CD4-positive, alpha-beta T cell treated with Interleukin-6 for 4 hours (primary cell): ENCODE results near the gene CCDC92B.
"Not testable (repeated sequence)": the region's sequence is repeated elsewhere in the genome, so short reads cannot be mapped to it uniquely, and the experiment has no call there.

Experiments
- DNase-seq: peaks from one replicate; pipeline ENCODE4 v3.0.0-alpha.2; 2020; ENCODE audit warnings: mixed read lengths

The CCDC92B gene

GRCh38 chr17:2701996-2702741, 47.3 kb downstream of the CCDC92B start:
- DNase-seq = no peak

- no peak for DNase-seq
Observed at GRCh38 chr17:2701161-2701995, 48.1 kb downstream of the CCDC92B start.

GRCh38 chr17:2700491-2701141, 48.8 kb downstream of the CCDC92B start:
- no peak for DNase-seq

DNA sequence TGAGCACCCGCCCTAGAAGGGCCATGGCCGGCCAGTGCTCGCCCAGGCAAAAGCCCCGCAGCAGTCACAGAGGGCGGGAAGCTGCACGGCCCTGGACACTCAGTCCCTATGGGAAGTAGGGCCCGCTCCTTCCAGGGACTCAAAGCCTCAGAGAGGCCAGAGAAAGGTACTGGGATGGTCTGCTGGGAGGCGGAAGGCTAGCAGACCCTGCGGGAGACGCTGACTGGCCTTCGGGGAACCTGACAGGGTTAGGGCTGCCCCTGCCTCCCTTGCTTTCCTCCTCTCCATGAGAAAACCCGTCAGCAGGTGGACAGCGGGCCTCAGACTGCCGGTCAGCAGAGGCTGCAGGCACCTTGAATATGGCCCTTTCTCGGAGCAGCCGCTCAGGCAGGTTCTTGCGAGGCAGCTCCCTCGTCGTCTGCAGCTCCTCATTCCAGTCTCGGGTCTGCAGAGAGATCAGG, 49.4 kb downstream of the CCDC92B start:
- DNase-seq = no peak

DNA sequence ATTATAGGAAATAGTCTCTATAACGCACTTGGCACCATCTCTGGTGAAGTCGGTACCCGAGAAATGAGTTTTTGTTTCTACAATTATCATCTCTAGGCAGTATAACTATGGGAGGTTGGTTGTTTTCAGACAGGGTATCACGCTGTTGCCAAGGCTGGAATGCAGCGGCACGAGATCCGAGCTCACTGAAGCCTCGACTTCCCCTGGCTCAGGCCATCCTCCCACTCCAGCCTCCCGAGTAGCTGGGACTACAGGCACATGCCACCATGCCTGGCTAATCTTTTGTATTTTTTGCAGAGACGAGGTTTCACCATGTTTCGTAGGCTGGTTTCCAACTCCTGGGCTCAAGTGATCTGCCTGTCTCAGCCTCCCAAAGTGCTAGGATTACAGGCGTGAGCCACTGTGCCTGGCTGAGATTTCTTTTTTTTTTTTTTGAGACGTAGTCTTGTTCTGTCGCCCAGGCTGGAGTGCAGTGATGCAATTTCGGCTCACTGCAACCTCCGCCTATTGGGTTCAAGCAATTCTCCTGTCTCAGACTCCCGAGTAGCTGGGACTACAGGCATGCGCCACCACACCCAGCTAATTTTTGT, 50.1 kb downstream of the CCDC92B start:
- DNase-seq = not testable (repeated sequence)

GRCh38 chr17:2697611-2698162, 51.8 kb downstream of the CCDC92B start:
- no peak for DNase-seq

- DNase-seq = no peak
Observed at GRCh38 chr17:2695961-2696760, 53.3 kb downstream of the CCDC92B start.

GRCh38 chr17:2695243-2695960, 54.0 kb downstream of the CCDC92B start:
- no peak for DNase-seq

DNA sequence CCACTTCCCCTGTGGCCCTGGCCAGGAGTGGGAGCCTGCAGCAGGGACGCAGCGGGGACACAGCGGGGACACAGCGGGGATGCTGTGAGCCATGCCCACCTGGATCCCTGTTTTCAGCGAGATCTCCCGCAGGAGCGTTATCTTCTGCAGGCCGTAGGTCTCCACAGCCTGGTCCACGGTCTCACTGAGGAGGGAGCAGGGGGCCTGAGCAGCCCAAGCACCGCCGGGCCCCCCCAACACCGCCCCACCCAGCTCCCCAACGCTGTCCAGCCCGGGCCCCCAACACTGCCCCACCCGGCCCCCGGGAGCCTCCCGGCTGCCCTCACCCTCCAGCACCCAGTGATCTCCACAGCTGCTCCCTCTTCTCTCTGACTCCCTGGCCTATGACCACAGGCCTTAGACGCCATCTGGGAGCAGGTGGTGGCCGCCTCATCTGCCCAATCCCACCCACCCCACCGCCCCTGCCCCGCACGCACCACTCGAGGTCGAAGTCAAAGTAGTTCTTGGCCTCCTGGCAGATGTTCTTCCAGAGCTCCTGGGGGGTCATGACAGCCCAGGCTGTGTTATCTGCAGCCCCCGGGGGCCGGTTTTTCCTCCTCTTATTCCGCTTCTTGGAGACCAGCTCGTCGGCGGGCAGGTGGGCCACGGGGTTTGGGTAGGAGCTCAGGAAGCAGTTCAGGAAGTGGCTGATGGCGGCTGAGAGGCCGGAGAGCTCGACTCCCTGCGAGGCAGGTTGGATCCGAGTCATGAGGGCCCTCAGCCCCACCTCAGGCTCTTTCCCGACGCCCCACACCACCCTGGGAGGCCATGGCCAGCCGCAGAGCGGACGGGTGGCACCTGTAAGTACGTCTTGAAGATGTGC, 54.8 kb downstream of the CCDC92B start:
- DNase-seq = no peak

DNA sequence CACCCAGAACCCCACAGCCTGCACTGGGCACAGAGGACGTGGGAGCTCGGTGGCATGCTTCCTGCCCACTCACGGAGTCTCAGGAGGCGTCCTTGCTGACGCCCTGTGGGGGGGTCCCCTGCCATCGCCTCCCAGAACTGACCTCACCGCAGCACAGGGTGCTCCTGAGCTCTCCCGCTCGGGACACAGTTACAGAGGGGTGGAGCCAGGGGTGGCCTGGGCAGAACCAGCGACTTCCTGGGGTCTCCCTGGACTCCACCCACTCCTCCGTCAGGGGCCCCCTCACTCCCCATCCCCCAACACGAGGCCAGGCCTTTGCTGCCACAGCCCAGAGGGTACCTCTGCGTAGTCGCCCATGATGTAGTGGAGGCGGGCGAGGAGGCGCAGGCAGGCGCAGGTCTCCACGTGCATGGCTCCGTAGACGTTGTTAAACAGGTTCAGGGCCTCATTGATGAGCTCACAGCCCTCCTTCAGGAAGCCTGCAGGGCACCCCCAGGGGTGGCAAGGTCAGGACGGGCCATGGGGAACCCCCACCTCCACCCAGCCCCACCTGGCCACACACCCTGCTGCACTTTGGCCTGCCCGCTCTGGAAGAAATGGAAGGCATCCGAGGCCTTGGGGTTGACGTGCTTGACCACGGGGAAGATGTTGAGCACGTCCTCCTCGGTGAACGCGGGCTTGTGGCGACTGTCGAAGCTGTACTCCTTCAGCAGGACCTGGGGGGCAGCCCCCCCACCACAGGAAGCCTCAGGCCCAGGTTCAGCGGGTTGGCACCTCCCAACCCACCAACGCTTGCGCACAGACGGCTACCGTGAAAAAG, 55.7 kb downstream of the CCDC92B start:
- no peak for DNase-seq

DNA sequence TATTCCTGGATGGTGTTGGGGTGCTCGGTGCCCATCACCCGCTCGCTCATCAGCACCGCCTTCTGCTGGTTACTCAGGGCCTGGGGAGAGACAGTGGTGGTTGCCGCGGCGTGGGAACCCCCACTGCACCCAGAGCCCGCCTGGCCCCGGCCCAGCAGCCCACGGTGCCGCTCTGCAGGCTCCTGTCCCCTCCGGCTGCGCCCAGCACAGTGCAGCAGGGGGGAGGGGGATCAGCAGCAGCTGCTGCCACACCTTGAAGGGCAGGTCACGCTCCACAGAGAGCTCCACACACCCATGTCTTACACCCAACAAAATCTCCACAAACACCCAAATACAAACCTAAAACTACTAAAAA, 56.7 kb downstream of the CCDC92B start:
- no peak for DNase-seq

DNA sequence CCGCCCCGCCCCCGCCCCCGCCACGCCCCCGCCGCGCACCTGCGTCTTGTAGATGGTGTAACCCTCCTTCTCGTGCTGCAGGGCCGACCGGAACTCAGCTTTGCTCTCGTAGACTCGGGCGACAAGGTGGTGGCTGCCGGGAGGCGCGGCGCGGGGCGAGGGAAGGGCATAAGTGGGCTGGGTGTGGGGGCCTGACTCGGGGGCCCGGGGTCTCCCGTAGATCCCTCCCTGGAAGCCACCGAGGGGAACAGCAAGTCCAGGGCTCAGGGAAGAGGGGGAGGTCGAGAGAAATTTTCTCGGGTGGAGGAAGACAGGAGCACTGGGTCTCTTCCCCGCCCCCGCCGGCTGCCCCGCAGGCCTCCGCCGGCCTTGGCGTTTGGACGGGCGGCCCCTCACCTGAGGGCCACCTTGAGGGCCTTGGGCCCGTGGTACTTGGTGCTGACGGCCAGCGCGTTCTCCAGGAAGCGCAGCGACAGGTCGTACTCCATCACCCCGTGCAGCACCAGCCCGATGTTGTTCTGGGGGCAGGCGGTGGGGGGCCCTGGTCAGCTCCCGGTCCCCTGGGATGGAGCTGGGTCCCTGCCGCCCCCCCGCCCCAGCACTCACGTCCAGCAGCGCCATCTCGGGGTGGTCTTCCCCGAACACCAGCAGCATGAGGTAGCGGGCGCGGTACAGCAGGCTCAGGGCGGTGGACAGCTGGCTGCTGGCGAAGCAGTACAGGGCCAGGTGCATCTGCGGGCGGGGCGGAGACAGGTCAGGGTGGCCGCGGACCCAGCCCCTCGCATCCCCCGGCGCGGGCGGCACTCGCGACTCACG, 57.3 kb downstream of the CCDC92B start:
- no peak for DNase-seq

DNA sequence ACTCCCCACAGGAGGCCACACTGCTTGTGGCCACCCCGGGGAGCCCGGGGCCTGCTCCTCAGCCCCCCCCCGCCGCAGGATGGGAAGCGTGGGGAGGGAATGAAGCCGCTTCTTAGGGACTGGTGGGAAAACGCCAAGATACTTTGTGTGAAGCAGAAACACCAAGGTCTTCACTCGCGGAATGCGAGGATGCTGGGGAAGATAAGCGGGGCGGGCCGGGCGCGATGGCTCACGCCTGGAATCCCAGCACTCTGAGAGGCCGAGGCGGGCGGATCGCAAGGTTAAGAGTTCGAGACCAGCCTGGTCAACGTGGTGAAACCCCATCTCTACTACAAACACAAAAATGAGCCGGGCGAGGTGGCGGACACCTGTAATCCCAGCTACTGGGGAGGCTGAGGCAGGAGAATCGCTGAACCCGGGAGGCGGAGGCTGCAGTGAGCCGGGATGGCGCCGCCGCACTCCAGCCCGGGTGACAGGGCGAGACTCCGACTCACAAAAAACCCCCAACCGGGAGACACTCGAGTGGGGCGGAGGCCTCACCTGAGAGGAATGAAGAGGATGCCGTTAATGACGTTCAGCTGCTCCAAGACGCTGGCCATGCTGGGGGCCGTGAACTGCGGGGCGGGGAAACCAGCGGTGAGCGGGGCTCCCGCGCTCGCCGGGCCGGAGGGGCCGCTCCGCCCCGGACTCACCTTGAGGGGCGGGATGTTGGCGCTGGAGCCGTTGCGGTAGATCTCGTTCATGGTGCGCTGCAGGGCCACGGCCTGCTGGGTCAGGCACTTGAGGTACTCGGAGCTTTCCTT, 58.2 kb downstream of the CCDC92B start:
- no peak for DNase-seq

DNA sequence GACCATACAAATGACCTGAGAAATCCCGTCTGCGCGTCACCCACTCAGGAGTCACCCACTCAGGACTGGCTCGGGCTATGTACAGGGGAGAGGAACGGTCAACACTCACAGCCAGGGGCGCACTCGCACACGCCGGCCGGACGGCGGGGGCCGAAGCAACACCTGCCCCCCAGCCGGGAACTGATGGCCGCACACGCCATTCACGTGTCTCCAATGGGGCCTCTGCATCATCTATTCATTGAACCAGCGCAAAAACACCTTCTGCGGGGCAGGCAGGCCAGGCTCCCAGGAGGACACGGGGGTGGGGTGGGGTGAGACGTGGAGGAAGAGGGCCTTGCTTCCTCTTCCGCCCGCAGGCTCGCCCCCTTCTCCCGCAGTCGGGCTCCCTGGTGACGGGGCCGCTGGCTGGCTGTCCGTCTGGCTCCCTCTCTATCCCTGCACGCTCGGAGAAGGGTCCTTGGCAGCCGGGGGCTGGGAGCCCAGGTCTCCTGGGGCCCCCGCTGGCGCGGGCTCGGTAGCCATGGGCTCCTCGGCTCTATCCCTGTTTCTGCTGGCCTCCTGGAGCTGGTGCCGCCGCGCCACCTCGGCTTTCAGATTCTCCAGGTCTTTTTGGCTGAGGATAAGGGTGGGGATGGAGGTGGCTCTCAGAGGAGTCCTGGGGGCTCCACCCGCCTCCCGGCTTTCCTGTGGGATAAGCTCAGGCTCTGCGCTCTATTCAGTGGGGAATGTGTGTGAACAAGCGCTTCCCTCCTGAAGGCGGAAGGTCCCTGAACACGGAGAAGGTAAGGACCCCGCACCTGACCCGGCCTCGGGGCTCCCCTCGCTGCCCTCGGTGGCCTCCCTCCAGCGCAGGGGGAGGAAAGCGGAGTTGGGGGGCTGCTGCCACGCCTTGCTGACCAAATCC, 59.0 kb downstream of the CCDC92B start:
- no peak for DNase-seq

- no peak for DNase-seq
Observed at GRCh38 chr17:2689411-2690164, 59.9 kb downstream of the CCDC92B start.
